Dendritic cell treated with granulocyte-macrophage colony-stimulating factor and Interleukin-4, amounts not matched to agents 40 ng/mL and 50 ng/mL, for 4 days (primary cell): Measurements from ENCODE around the gene SELENOP.
"Not testable (repeated sequence)": the region's sequence is repeated elsewhere in the genome, so short reads cannot be mapped to it uniquely, and the experiment has no call there.

Experiments
- H3K27ac Mint-ChIP-seq: one replicate; pipeline ENCODE4 v1.8.0; 2022; ENCODE audit warnings: mild to moderate bottlenecking, mixed read lengths
- H3K27me3 Mint-ChIP-seq: one replicate; pipeline ENCODE4 v1.8.0; 2022; ENCODE audit warnings: mild to moderate bottlenecking, mixed read lengths
- H3K36me3 Mint-ChIP-seq: one replicate; pipeline ENCODE4 v1.8.0; 2022; ENCODE audit warnings: low read depth, mixed read lengths
- H3K4me1 Mint-ChIP-seq: one replicate; pipeline ENCODE4 v1.8.0; 2022; ENCODE audit warnings: low read depth, mixed read lengths
- H3K4me3 Mint-ChIP-seq: one replicate; pipeline ENCODE4 v1.8.0; 2022; ENCODE audit warnings: mild to moderate bottlenecking, moderate library complexity, mixed read lengths
- H3K9me3 Mint-ChIP-seq: one replicate; pipeline ENCODE4 v1.8.0; 2022; ENCODE audit warnings: mixed read lengths
- intact Hi-C: fragments of 100-400 bp; cut with micrococcal nuclease; formaldehyde crosslinking; loops from one replicate; pipeline ENCODE4 v1.15.0; 2022

SELENOP gene

DNA sequence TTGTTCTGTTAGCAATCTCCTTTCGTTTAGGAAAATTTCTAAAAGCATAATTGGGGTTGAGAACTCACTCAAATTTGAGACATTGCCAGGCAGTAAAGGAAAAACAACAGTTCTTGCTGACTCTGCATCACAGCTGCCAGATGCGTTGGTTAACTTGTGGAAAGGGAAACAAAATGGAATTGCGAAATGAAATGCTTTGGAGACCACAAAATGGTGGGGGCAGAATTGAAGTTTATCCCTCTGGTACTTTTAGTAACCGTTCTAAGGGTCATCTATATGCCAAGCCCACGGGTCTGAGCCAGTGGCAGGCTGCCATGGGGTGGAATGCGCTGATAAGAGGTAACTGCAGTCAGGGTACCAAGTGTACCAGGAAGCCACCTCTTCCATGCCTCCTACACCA lies 28.6 kb upstream of the SELENOP start:
- peaks cover 6% of the 10 kb centered on the region for H3K9me3 Mint-ChIP-seq
- no peaks in the 10 kb centered on the region for H3K27me3 Mint-ChIP-seq
- intact Hi-C loops = no loop called here
- peaks cover 15% of the 10 kb centered on the region for H3K4me1 Mint-ChIP-seq
- H3K36me3 Mint-ChIP-seq = no peaks in the 10 kb centered on the region
- no peak overlapping the region for H3K4me3 Mint-ChIP-seq
- peak overlapping the region; percentile 43 for H3K27ac Mint-ChIP-seq

DNA sequence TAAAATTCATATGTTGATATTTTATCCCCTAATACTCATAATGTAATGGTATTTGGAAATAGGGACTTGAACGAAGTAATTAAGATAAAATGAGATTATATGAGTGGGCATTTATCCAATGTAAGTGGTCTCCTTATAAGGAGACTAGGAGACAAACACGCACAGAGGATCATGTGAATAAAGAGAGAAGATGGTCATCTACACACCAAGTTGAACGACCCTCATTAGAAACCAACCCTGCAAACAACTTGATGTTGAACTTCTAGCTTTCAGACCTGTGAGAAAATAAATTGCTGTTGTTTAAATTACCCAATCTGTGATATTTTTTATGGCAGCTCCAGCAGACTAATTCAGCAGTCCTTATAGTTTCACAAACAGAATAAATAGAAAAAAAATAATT lies 27.5 kb upstream of the SELENOP start:
- peaks cover 17% of the 10 kb centered on the region for H3K9me3 Mint-ChIP-seq
- H3K4me3 Mint-ChIP-seq = no peak overlapping the region
- peaks cover 15% of the 10 kb centered on the region for H3K4me1 Mint-ChIP-seq
- no peaks in the 10 kb centered on the region for H3K36me3 Mint-ChIP-seq
- H3K27ac Mint-ChIP-seq = no peak overlapping the region
- intact Hi-C loops = no loop called here
- H3K27me3 Mint-ChIP-seq = no peaks in the 10 kb centered on the region

DNA sequence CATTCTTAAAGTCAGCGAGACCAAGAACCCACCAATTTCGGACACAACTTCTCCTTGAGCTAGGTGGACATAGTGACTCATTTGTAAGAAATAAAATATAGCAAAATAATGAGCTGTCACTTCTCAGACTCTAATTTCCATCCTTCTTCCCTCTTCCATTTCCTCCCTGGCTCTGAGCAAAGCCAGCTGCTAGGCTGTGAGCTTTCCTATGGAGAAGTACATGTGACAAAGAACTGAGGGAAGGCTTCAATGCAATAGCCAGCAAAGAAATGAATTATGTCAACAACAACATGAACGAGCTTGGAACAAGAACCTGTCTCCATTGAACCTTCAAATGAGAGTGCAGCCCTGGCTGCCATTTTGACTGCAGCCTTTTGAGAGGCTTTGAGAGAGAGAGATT lies 25.9 kb upstream of the SELENOP start:
- no peaks in the 10 kb centered on the region for H3K36me3 Mint-ChIP-seq
- peaks cover 15% of the 10 kb centered on the region for H3K4me1 Mint-ChIP-seq
- peaks cover 23% of the 10 kb centered on the region for H3K9me3 Mint-ChIP-seq
- intact Hi-C loops = no loop called here
- no peak overlapping the region for H3K4me3 Mint-ChIP-seq
- H3K27me3 Mint-ChIP-seq = no peaks in the 10 kb centered on the region
- no peak overlapping the region for H3K27ac Mint-ChIP-seq

DNA sequence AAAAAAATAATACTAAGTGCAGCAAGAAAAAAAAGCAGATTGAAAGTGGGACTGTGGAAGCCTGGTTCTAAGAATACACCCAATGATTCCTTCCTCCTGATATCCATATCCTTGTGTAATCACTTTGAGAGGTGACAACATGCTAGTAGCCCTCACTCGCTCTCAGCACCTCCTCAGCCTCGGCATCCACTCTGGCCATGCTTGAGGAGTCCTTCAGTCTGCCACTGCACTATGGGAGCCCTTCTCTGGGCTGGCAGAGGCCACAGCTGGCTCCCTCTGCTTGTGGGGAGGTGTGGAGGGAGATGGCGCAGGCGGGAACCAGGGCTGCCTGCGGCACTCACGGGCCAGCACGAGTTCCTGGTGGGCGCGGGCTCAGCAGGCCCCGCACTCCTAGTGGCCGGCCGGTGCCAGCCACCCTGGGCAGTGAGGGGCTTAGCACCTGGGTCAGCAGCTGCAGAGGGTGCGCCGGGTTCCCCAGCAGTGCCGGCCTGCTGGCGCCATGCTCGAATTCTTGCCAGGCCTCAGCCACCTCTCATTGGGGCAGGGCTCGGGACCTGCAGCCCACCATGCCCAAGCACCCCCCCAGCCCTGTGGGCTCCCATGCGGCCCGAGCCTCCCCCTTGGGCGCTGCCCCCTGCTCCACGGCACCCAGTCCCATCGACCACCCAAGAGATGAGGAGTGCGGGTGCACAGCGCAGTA lies 24.5 kb upstream of the SELENOP start:
- intact Hi-C loops = no loop called here
- Mint-ChIP-seq H3K9me3 (peaks cover 23% of the 10 kb centered on the region), H3K27me3 (no peaks in the 10 kb centered on the region), H3K27ac (no peak overlapping the region), H3K4me3 (no peak overlapping the region), H3K36me3 (no peaks in the 10 kb centered on the region), H3K4me1 (peaks cover 15% of the 10 kb centered on the region)

DNA sequence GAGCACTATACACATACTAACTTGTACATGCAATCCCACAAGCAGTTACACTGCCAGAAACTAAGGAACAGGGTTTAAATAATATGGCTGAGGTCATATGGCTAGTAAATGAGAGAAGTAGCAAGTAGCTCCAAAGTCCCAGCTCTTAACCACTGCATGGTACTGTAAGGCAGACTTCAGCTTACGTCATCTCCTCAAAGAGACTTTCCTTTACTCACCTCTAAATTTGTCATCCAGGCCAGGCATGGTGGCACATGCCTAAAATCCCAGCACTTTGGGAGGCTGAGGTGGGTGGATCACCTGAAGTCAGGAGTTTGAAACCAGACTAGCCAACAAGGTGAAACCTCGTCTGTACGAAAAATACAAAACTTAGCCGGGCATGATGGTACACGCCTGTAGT lies 20.4 kb upstream of the SELENOP start:
- Mint-ChIP-seq H3K9me3 (peaks cover 23% of the 10 kb centered on the region), H3K4me3 (no peak overlapping the region), H3K27ac (no peak overlapping the region), H3K27me3 (no peaks in the 10 kb centered on the region), H3K36me3 (no peaks in the 10 kb centered on the region), H3K4me1 (no peaks in the 10 kb centered on the region)
- intact Hi-C loops = no loop called here

DNA sequence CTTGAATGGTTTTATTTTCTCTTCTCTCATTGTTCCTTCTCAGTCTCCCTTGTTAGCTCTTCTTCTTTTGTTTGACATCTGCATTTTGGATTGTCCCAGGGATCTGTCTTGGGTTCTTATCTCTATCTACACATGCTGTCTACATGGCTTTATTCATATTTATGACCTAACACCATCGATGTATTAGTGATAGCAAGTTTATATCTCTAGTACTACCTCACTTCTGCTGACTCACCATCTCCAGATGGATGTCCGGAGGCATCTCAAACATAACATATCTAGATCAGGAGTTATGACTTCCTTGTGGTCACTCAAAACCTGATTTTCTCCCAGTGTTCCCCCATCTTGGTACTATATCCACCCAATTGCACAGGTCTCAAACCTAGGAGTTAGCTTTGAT lies 19.2 kb upstream of the SELENOP start:
- no peak overlapping the region for H3K27ac Mint-ChIP-seq
- intact Hi-C loops = no loop called here
- no peaks in the 10 kb centered on the region for H3K36me3 Mint-ChIP-seq
- H3K27me3 Mint-ChIP-seq = no peaks in the 10 kb centered on the region
- H3K4me1 Mint-ChIP-seq = no peaks in the 10 kb centered on the region
- H3K9me3 Mint-ChIP-seq = peaks cover 23% of the 10 kb centered on the region
- no peak overlapping the region for H3K4me3 Mint-ChIP-seq

DNA sequence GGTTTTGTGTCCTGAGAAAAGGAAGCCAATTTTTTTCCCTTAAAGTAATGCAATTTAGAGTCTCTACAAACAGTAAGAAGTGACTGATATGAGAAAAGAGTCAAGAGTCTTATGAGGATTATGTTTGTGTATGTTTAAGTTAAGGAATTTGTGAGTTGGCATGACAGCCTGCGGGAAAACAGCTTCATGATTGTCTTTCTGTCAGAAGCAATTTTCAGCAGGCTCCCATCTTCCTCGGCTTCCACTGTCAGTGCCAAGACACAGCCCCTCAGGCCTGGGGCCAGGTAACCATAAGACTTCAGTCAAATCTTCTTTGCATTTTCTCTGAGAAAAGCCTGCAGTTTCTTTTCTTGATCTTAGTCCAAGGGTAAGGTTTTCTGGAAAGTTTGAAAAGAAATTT lies 17.0 kb upstream of the SELENOP start:
- Mint-ChIP-seq H3K27ac (no peak overlapping the region), H3K4me1 (no peaks in the 10 kb centered on the region), H3K36me3 (no peaks in the 10 kb centered on the region), H3K27me3 (no peaks in the 10 kb centered on the region), H3K9me3 (peaks cover under 1% of the 10 kb centered on the region), H3K4me3 (no peak overlapping the region)
- intact Hi-C loops = no loop called here

DNA sequence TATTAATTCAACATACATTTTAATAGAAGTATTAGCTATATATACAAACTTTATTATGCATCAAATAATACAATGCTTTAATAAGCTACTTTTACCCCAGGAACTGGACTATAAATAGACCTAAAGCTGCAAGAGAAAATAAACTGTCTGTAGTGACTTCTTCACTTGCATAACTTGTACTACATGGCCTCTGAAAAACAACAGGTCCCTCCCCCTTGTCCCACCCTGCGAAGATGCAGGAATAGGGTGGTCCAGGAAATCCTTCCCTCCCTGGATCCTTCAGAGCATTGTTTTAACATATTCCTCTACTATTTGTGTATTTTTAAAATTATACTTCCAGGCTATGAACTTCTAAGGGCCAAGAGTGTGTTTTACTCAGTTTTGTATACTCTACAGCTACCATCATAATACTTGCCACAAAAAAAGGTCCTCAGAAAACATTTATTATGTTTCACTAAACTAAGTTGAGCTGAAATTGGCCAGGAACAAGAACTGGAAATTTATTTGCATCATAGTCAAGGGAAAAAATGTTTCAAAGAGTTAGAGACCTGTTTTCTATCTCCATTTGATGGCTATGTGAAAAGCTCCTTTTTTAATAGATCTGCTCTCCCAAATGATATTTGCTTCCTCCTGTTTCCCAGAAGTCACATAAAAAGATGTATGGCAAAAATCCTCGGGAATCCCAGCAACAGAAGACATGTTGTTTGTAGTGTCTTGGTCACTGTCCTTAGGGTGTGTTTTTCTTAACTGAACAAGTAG lies 15.2 kb upstream of the SELENOP start:
- intact Hi-C loops = no loop called here
- H3K4me3 Mint-ChIP-seq = no peak overlapping the region

DNA sequence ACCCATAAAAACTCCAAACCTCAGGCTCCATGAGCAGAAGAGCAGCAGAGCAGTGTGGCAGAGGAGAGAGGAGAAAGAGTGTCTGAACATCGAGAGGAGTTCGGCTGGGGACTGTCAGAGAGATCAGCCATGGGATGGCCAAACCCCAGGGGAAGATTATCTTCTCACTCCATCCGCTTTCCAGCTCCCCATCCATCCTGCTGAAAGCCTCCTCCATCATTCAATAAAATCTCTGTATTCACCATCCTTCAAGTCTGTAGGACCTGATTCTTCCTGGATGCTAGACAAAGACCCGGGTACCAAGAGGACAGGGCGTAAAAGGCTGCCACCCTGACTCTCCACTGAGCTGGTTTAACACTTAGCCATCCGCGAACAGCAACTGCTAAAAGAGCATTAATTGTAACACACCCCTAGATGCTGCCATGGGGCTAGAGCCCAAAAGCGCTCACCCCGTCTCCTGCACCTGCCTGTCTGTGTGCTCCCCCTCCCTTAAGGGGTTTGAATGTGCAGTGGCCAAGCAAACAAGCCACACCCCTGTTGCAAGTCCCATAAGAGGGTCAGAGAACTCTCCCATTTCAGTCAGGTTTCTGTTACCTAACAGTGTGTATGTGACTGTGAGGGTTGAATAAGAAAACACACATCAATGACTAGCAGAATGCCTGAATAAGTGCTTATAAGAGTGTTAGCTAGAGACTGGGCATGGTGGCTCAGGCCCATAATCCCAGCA lies 13.9 kb upstream of the SELENOP start:
- H3K27ac Mint-ChIP-seq = no peak overlapping the region
- no peaks in the 10 kb centered on the region for H3K4me1 Mint-ChIP-seq
- H3K27me3 Mint-ChIP-seq = no peaks in the 10 kb centered on the region
- no peaks in the 10 kb centered on the region for H3K36me3 Mint-ChIP-seq
- intact Hi-C loops = no loop called here
- no peaks in the 10 kb centered on the region for H3K9me3 Mint-ChIP-seq
- H3K4me3 Mint-ChIP-seq = no peak overlapping the region

More for the DNA sequence above, 15.2 kb upstream of the SELENOP start:
- H3K9me3 Mint-ChIP-seq = no peaks in the 10 kb centered on the region
- no peaks in the 10 kb centered on the region for H3K27me3 Mint-ChIP-seq
- no peak overlapping the region for H3K27ac Mint-ChIP-seq
- H3K4me1 Mint-ChIP-seq = no peaks in the 10 kb centered on the region
- H3K36me3 Mint-ChIP-seq = no peaks in the 10 kb centered on the region

DNA sequence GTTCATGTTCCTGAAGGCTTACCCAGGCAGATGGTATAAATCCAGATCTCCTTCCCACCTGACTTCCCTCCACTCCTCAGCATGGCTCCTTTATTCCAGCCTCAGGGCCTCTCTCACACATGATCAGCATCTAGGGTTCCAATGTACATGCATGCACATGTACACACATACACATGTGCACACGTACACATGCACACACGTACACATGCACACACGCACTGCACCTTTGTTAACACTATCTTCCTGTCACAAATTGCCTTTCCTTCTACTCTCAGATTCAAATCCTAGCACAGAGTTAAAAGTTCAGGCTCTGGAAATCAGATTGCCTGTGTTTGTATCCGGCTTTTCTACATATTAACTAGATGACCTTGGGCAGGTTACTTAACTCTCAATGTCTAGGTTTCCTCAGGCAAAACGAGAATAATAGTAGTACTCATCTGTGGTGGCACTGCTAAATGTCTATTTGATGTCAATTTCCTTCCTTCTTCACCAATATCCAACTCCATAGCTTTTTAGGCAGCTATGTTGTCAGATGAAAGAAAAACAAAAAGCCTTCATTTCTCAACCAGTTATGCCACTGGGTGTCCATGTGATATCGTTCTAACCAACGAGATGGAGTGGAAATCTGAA lies 12.8 kb upstream of the SELENOP start:
- intact Hi-C loops = no loop called here
- H3K27me3 Mint-ChIP-seq = no peaks in the 10 kb centered on the region
- no peak overlapping the region for H3K4me3 Mint-ChIP-seq
- H3K27ac Mint-ChIP-seq = no peak overlapping the region
- no peaks in the 10 kb centered on the region for H3K4me1 Mint-ChIP-seq
- no peaks in the 10 kb centered on the region for H3K36me3 Mint-ChIP-seq
- H3K9me3 Mint-ChIP-seq = no peaks in the 10 kb centered on the region

DNA sequence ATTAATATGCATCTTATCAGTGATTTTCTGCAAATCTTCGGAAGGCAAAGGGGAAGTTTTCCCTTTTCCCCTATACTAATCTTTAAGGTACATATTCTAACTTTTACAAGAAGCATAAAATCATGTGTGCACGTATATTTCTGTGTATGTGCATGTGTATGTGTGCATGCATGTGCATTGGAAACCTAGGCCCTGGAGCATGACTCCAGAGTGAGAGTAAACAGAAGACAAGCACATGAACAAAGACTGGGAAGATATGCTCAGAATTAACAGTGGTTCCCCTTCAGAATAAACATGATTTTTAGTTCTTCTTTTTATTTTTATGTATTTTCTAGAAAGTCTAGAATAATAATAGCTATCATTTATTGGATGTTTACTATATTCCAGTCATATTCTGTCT lies 10.9 kb upstream of the SELENOP start:
- Mint-ChIP-seq H3K27me3 (no peaks in the 10 kb centered on the region), H3K4me1 (no peaks in the 10 kb centered on the region), H3K4me3 (no peak overlapping the region), H3K9me3 (no peaks in the 10 kb centered on the region), H3K36me3 (no peaks in the 10 kb centered on the region), H3K27ac (no peak overlapping the region)
- intact Hi-C loops = no loop called here

DNA sequence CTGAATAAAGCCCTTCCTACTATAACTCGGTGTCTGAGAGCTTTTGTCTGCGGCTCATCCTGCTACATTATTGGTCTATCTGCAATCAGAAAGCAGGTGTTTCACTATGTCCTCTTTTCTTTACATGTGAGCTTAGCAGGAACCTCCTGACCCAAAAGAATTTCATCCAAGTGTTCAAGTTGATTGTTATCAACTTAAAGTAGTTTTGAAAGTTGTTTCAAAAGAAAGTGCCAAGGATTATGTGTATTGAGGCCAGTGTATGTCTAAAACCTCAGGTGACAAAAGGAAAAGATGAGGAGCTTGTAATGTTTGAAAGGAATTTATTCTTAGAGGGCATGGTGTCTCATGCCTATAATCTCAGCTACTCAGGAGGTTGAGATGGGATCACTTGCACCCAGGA lies 8.1 kb upstream of the SELENOP start:
- no peak overlapping the region for H3K27ac Mint-ChIP-seq
- intact Hi-C loops = no loop called here
- no peaks in the 10 kb centered on the region for H3K27me3 Mint-ChIP-seq
- H3K4me3 Mint-ChIP-seq = no peak overlapping the region
- no peaks in the 10 kb centered on the region for H3K4me1 Mint-ChIP-seq
- no peaks in the 10 kb centered on the region for H3K9me3 Mint-ChIP-seq
- no peaks in the 10 kb centered on the region for H3K36me3 Mint-ChIP-seq

DNA sequence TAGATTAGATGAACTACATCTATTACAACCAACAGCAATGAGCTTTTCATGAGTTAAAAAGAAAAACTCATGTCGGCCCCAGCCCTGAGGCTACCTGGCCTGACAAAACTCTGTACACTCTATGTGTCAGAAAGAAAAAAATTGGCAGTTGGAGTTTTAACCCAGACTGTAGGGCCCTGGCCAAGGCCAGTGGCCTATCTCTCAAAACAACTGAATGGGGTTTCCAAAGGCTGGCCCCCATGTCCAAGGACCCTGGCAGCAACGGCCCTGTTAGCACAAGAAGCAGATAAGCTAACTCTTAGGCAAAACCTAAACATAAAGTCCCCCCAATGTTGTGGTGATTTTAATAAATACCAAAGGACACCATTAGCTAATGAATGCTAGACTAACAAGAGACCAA lies 4.9 kb upstream of the SELENOP start:
- H3K4me3 Mint-ChIP-seq, H3K9me3 Mint-ChIP-seq, intact Hi-C loops, H3K27me3 Mint-ChIP-seq, H3K4me1 Mint-ChIP-seq, H3K36me3 Mint-ChIP-seq, H3K27ac Mint-ChIP-seq: not testable (repeated sequence)

DNA sequence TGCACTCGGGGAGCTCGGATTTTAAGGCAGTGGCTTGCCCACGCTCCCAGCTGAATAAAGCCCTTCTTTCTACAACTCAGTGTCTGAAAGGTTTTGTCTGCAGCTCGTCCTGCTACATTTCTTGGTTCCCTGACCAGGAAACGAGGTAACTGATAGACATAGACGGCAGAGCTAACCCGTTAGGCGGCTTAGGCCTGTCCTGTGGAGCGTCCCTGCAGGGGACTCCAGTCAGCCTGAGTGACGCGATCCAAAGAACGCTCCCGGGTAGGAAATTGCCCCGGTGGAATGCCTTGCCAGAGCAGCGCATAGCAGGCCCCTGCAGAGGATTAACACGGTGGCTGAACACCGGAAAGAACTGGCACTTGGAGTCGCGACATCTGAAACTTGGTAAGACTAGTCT lies 1.8 kb upstream of the SELENOP start:
- H3K4me3 Mint-ChIP-seq = no peak overlapping the region
- H3K4me1 Mint-ChIP-seq = peaks cover 10% of the 10 kb centered on the region
- no peaks in the 10 kb centered on the region for H3K27me3 Mint-ChIP-seq
- peaks cover 17% of the 10 kb centered on the region for H3K36me3 Mint-ChIP-seq
- no peak overlapping the region for H3K27ac Mint-ChIP-seq
- intact Hi-C loops = loop anchor here (2.0 kb wide), 1 partner anchor 69 kb away; no protein-coding TSS in a partner anchor
- H3K9me3 Mint-ChIP-seq = no peaks in the 10 kb centered on the region
